Activated CD4-positive, alpha-beta T cell treated with anti-CD3 and anti-CD28 coated beads, Interleukin-2, amount 50 U/mL, for 16 hours (primary cell): ENCODE results near the gene BACE1.
A peak's percentile ranks its signal among the peaks of the same experiment; 100 is the strongest.
"Not testable (repeated sequence)": the region's sequence is repeated elsewhere in the genome, so short reads cannot be mapped to it uniquely, and the experiment has no call there.

ENCODE experiments used
- DNase-seq: peaks from one replicate; pipeline ENCODE4 v3.0.0-alpha.2; 2020

Gene BACE1

GRCh38 chr11:117272175-117272574, 43.9 kb downstream of the BACE1 start:
- not testable (repeated sequence) for DNase-seq

- no peak for DNase-seq
Observed at GRCh38 chr11:117271208-117271607, 44.8 kb downstream of the BACE1 start.

- DNase-seq: no peak
Observed at GRCh38 chr11:117269856-117270255, 46.2 kb downstream of the BACE1 start.

GRCh38 chr11:117265745-117266144, 50.3 kb downstream of the BACE1 start:
- no peak for DNase-seq

- not testable (repeated sequence) for DNase-seq
Observed at GRCh38 chr11:117264624-117265323, 51.3 kb downstream of the BACE1 start.

- no peak for DNase-seq
Observed at GRCh38 chr11:117259417-117259816, 56.6 kb downstream of the BACE1 start.

GRCh38 chr11:117258576-117258975, 57.5 kb downstream of the BACE1 start:
- no peak for DNase-seq

- DNase-seq: no peak
Observed at GRCh38 chr11:117256573-117256972, 59.5 kb downstream of the BACE1 start.

- no peak for DNase-seq
Observed at GRCh38 chr11:117255966-117256365, 60.1 kb downstream of the BACE1 start.

GRCh38 chr11:117251506-117251905, 64.5 kb downstream of the BACE1 start:
- no peak for DNase-seq

GRCh38 chr11:117249571-117249970, 66.5 kb downstream of the BACE1 start:
- DNase-seq: no peak

- DNase-seq: no peak
Observed at GRCh38 chr11:117248341-117248740, 67.7 kb downstream of the BACE1 start.

- DNase-seq: no peak
Observed at GRCh38 chr11:117239295-117239694, 76.8 kb downstream of the BACE1 start.

GRCh38 chr11:117238221-117238620, 77.8 kb downstream of the BACE1 start:
- DNase-seq: peak; percentile 22
